Measurements from ENCODE around the gene SYNE1.
"Not testable (repeated sequence)": the region's sequence is repeated elsewhere in the genome, so short reads cannot be mapped to it uniquely, and the experiment has no call there.

Gene SYNE1

GRCh38 chr6:152478377-152479010 is 158.7 kb downstream of the SYNE1 start:
- DNase-seq, result no peak

- DNase-seq, result no peak
These were observed 162.8 kb downstream of the SYNE1 start for GRCh38 chr6:152474354-152474753.

- no peak for DNase-seq
These were observed 164.8 kb downstream of the SYNE1 start for GRCh38 chr6:152472325-152472724.

GRCh38 chr6:152471456-152472265 is 165.5 kb downstream of the SYNE1 start:
- DNase-seq, result no peak

- DNase-seq, result no peak
These were observed 174.0 kb downstream of the SYNE1 start for GRCh38 chr6:152463164-152463563.

- DNase-seq, result no peak
These were observed 174.4 kb downstream of the SYNE1 start for GRCh38 chr6:152462716-152463115.

GRCh38 chr6:152461556-152461955 is 175.6 kb downstream of the SYNE1 start:
- peak in 1 of 2 experiments; percentile 4 for DNase-seq

- DNase-seq, result no peak
These were observed 178.2 kb downstream of the SYNE1 start for GRCh38 chr6:152458648-152459644.

- DNase-seq, result no peak
These were observed 179.1 kb downstream of the SYNE1 start for GRCh38 chr6:152457949-152458624.

GRCh38 chr6:152454003-152454402 is 183.2 kb downstream of the SYNE1 start:
- no peak for DNase-seq

- no peak for DNase-seq
These were observed 183.7 kb downstream of the SYNE1 start for GRCh38 chr6:152453421-152453820.

GRCh38 chr6:152452639-152453038 is 184.5 kb downstream of the SYNE1 start:
- no peak for DNase-seq

GRCh38 chr6:152450519-152450918 is 186.6 kb downstream of the SYNE1 start:
- no peak for DNase-seq

GRCh38 chr6:152441902-152442301 is 195.3 kb downstream of the SYNE1 start:
- no peak for DNase-seq

GRCh38 chr6:152435816-152436215 is 201.3 kb downstream of the SYNE1 start:
- DNase-seq, result no peak

GRCh38 chr6:152432758-152433157 is 204.4 kb downstream of the SYNE1 start:
- DNase-seq, result no peak

- DNase-seq, result no peak
These were observed 209.0 kb downstream of the SYNE1 start for GRCh38 chr6:152428126-152428525.

- DNase-seq, result no peak
These were observed 210.9 kb downstream of the SYNE1 start for GRCh38 chr6:152426276-152426675.

GRCh38 chr6:152423216-152424103 is 213.7 kb downstream of the SYNE1 start:
- DNase-seq, result no peak

GRCh38 chr6:152421496-152421895 is 215.7 kb downstream of the SYNE1 start:
- not testable (repeated sequence) for DNase-seq

GRCh38 chr6:152420696-152421095 is 216.5 kb downstream of the SYNE1 start:
- no peak for DNase-seq

- DNase-seq, result no peak
These were observed 218.6 kb downstream of the SYNE1 start for GRCh38 chr6:152418551-152418950.

Data from SW 1271 (cell line).